H1 (cell line): ENCODE results near the gene EXOSC10. TPM values are rescaled to one million over a fixed set of nuclear protein-coding genes. Genes with fewer than 3 reads are reported as not detected.
"Not testable (repeated sequence)": the region's sequence is repeated elsewhere in the genome, so short reads cannot be mapped to it uniquely, and the experiment has no call there.

Source experiments
- CTCF ChIA-PET: fragments of 300-600 bp; sonication (Branson Sonifier 250); formaldehyde crosslinking; loops from one replicate; lab custom pipeline; 2021; ENCODE audit not compliant: partially characterized antibody; lab: Charles Lee
- POLR2A ChIA-PET: fragments of 300-600 bp; sonication (Branson Sonifier 250); formaldehyde crosslinking; loops from one replicate; lab custom pipeline; 2021; ENCODE audit warnings: inconsistent platforms; ENCODE audit not compliant: partially characterized antibody; lab: Charles Lee
- DNase-seq, 2 experiments: peaks; one replicate each; pipeline versions ENCODE4 v3.0.0 to v3.0.0-alpha.2; 2010 to 2022; ENCODE audit warnings: low spot score in 2 of 2, low read depth in 1 of 2, mixed read lengths in 1 of 2
- FAIRE-seq: peaks from 2 replicates; lab custom pipeline; 2011; peaks lifted over from hg19 to GRCh38; lab: Jason Lieb, UNC
- H2AFZ ChIP-seq: 2 replicates; pipeline ENCODE4 v1.8.1; 2012; ENCODE audit warnings: low read length, inconsistent platforms
- H2AK5ac ChIP-seq: 2 replicates; pipeline ENCODE4 v1.6.1; 2013; ENCODE audit warnings: low read depth, low read length
- H2BK120ac ChIP-seq: replicated peaks from 2 replicates; pipeline ENCODE3; 2013; ENCODE audit warnings: low read depth, low read length, inconsistent platforms
- H2BK12ac ChIP-seq: 2 replicates; pipeline ENCODE4 v1.6.1; 2013; ENCODE audit warnings: low read depth, low read length
- H2BK15ac ChIP-seq: 2 replicates; pipeline ENCODE4 v1.6.1; 2013; ENCODE audit warnings: low read length
- H2BK20ac ChIP-seq: 2 replicates; pipeline ENCODE4 v1.6.1; 2013; ENCODE audit warnings: low read length
- H2BK5ac ChIP-seq: 2 replicates; pipeline ENCODE4 v1.6.1; 2013; ENCODE audit warnings: low read depth, low read length
- H3K14ac ChIP-seq: 2 replicates; pipeline ENCODE4 v1.6.1; 2013; ENCODE audit warnings: inconsistent platforms; ENCODE audit not compliant: insufficient read length
- H3K18ac ChIP-seq: 2 replicates; pipeline ENCODE4 v1.6.1; 2013; ENCODE audit warnings: low read length; ENCODE audit errors: extremely low read depth
- H3K23ac ChIP-seq: 2 replicates; pipeline ENCODE4 v1.6.1; 2013; ENCODE audit warnings: inconsistent platforms; ENCODE audit not compliant: insufficient read length
- H3K23me2 ChIP-seq: 2 replicates; pipeline ENCODE4 v1.6.1; 2013; ENCODE audit warnings: low read depth, low read length
- H3K27ac ChIP-seq: 2 replicates; pipeline ENCODE4 v1.6.1; 2011; ENCODE audit warnings: low read depth, low read length, inconsistent platforms
- H3K27me3 ChIP-seq, 4 experiments: replicated peaks in 1 of 4; 1 replicate in 1 of 4; 2 replicates in 3 of 4; pipeline versions ENCODE4 v1.6.1 to v1.8.1; 2011 to 2013; ENCODE audit warnings: low read length in 3 of 4, mild to moderate bottlenecking in 3 of 4, inconsistent platforms in 2 of 4, mixed read lengths in 2 of 4, moderate library complexity in 1 of 4; ENCODE audit not compliant: control insufficient read depth in 3 of 4, insufficient read depth in 3 of 4; ENCODE audit errors: extremely low read depth in 1 of 4
- H3K36me3 ChIP-seq, 4 experiments: 2 replicates each; pipeline versions ENCODE4 v1.6.1 to v1.8.1; 2011 to 2013; ENCODE audit warnings: mild to moderate bottlenecking in 4 of 4, low read length in 3 of 4, moderate library complexity in 2 of 4, control low read depth in 1 of 4, inconsistent platforms in 1 of 4; ENCODE audit not compliant: insufficient read depth in 4 of 4, control insufficient read depth in 2 of 4
- H3K4ac ChIP-seq: replicated peaks from 2 replicates; pipeline ENCODE3; 2013; ENCODE audit warnings: low read length, low read depth, mixed read lengths, inconsistent platforms; ENCODE audit not compliant: insufficient read length
- H3K4me1 ChIP-seq, 4 experiments: replicated peaks in 1 of 4; 1 replicate in 1 of 4; 2 replicates in 3 of 4; pipeline versions ENCODE4 v1.6.1 to v1.8.1; 2011 to 2013; ENCODE audit warnings: low read length in 3 of 4, inconsistent platforms in 2 of 4, mixed read lengths in 1 of 4; ENCODE audit not compliant: insufficient read depth in 4 of 4, control insufficient read depth in 3 of 4
- H3K4me2 ChIP-seq, 2 experiments: 2 replicates each; pipeline versions ENCODE4 v1.6.1 to v1.8.1; 2011 to 2013; ENCODE audit warnings: low read depth in 2 of 2, low read length in 2 of 2, control low read depth in 1 of 2, inconsistent platforms in 1 of 2, mild to moderate bottlenecking in 1 of 2; ENCODE audit not compliant: insufficient read depth in 1 of 2
- H3K4me3 ChIP-seq, 4 experiments: fragments of 200-600, 300-600 bp in 1 of 4; sonication (generic), shearing (Covaris generic), sonication (Bioruptor Twin) in 1 of 4; 2 replicates each; pipeline versions ENCODE4 v1.5.1 to v1.8.1; 2011 to 2016; ENCODE audit warnings: low read length in 4 of 4, low read depth in 3 of 4, control low read depth in 2 of 4, inconsistent platforms in 2 of 4, mild to moderate bottlenecking in 2 of 4, mixed read lengths in 1 of 4, moderate library complexity in 1 of 4; ENCODE audit not compliant: insufficient read depth in 2 of 4; ENCODE audit errors: extremely low read depth in 1 of 4
- H3K56ac ChIP-seq: replicated peaks from 2 replicates; pipeline ENCODE3; 2013; ENCODE audit warnings: low read depth, mild to moderate bottlenecking, mixed read lengths, low read length, inconsistent platforms; ENCODE audit not compliant: insufficient read length
- H3K79me1 ChIP-seq: 2 replicates; pipeline ENCODE4 v1.6.1; 2013; ENCODE audit warnings: low read depth, low read length, control low read depth
- H3K79me2 ChIP-seq, 2 experiments: 2 replicates each; pipeline versions ENCODE4 v1.6.1 to v1.8.1; 2012 to 2013; ENCODE audit warnings: low read length in 2 of 2, mild to moderate bottlenecking in 2 of 2, inconsistent platforms in 1 of 2; ENCODE audit not compliant: insufficient read depth in 2 of 2, control insufficient read depth in 1 of 2
- H3K9ac ChIP-seq, 4 experiments: replicated peaks in 1 of 4; 1 replicate in 1 of 4; 2 replicates in 3 of 4; pipeline versions ENCODE4 v1.6.1 to v1.8.1; 2011 to 2013; ENCODE audit warnings: low read depth in 3 of 4, low read length in 3 of 4, control low read depth in 2 of 4, mild to moderate bottlenecking in 2 of 4, moderate library complexity in 2 of 4, inconsistent platforms in 1 of 4; ENCODE audit errors: extremely low read depth in 1 of 4
- H3K9me3 ChIP-seq, 2 experiments: 2 replicates each; pipeline versions ENCODE4 v1.6.1 to v1.8.1; 2012 to 2013; ENCODE audit warnings: mild to moderate bottlenecking in 2 of 2, moderate library complexity in 2 of 2, control low read depth in 1 of 2, inconsistent platforms in 1 of 2, low read depth in 1 of 2, low read length in 1 of 2, mixed read lengths in 1 of 2; ENCODE audit not compliant: insufficient read depth in 2 of 2
- H4K20me1 ChIP-seq, 2 experiments: replicated peaks in 1 of 2; 2 replicates each; pipeline versions ENCODE3 to v1.8.1; 2011 to 2013; ENCODE audit warnings: inconsistent platforms in 2 of 2, low read length in 2 of 2, mild to moderate bottlenecking in 1 of 2; ENCODE audit not compliant: insufficient read depth in 2 of 2, control insufficient read depth in 1 of 2
- H4K5ac ChIP-seq: 2 replicates; pipeline ENCODE4 v1.6.1; 2013; ENCODE audit warnings: low read length, low read depth, mixed read lengths, inconsistent platforms; ENCODE audit not compliant: insufficient read length
- H4K8ac ChIP-seq: 2 replicates; pipeline ENCODE4 v1.8.0; 2013; ENCODE audit warnings: mild to moderate bottlenecking, moderate library complexity, low read length, inconsistent platforms; ENCODE audit not compliant: insufficient read depth; ENCODE audit errors: extremely low read depth
- H4K91ac ChIP-seq: replicated peaks from 2 replicates; pipeline ENCODE3; 2013; ENCODE audit warnings: low read length, mixed read lengths, inconsistent platforms; ENCODE audit not compliant: insufficient read length
- MAX ChIP-seq: IDR thresholded peaks from 2 replicates; pipeline ENCODE4 v1.6.1; 2012; ENCODE audit warnings: inconsistent platforms
- TAF7 ChIP-seq: optimal IDR thresholded peaks from 2 replicates; pipeline ENCODE3; 2011; ENCODE audit warnings: low read depth, mild to moderate bottlenecking, inconsistent platforms, low read length, moderate library complexity, borderline replicate concordance
- TBP ChIP-seq: IDR thresholded peaks from 2 replicates; pipeline ENCODE4 v1.6.1; 2011; ENCODE audit warnings: low read depth, low read length, improper control_type of control experiment
- WGBS, 2 experiments: shearing (Covaris generic) in 1 of 2; methylation state at CpG; one replicate each; pipeline versions ENCODE4 v1.1.6 to v1.1.7; 2013 to 2015; ENCODE audit warnings: low lambda C conversion rate in 2 of 2, mixed read lengths in 2 of 2, inconsistent platforms in 1 of 2, low coverage in 1 of 2, missing lambda C conversion rate in 1 of 2; ENCODE audit not compliant: insufficient replicate concordance in 2 of 2, insufficient coverage in 1 of 2, insufficient read length in 1 of 2; ENCODE audit errors: extremely low coverage in 1 of 2, missing lambda C conversion rate in 1 of 2; 5-methylcytosine and 5-hydroxymethylcytosine counted together
- polyA plus RNA-seq, 7 experiments: library from polyadenylated mRNA; depleted of rRNA in 3 of 7; stranded (reverse) in 5 of 7; unstranded in 2 of 7; fragments of >200 nt in 5 of 7; fragments of 200-250 nt in 2 of 7; gene quantifications; 1 replicate in 5 of 7; 2 replicates in 1 of 7; 4 replicates in 1 of 7; pipeline versions ENCODE4 v1.2.1 to v1.2.3, GENCODE V29; 2011 to 2013; ENCODE audit warnings: missing spikeins in 2 of 7, mixed read lengths in 2 of 7
- total RNA-seq: library from RNA; stranded (reverse); fragmentation: NEBNext Ultra II Directional; extraction: Animal tissue kit (Norgen Biotek cat#: 25700); gene quantifications from 2 replicates; pipeline ENCODE4 v1.2.1, GENCODE V29; 2021
- TF ChIP-seq, protein P1 (sequence below): IDR thresholded peaks from 2 replicates; pipeline ENCODE4 v1.6.1; 2012; ENCODE audit warnings: low read length, inconsistent platforms

Gene EXOSC10
- total and polyA plus RNA-seq, 2 of the 8 experiments (the other 6 are each of a cell fraction or from before 2014, with no cell fraction given), result 57.9 to 86.1 TPM

- TF ChIP-seq, protein P1, sequence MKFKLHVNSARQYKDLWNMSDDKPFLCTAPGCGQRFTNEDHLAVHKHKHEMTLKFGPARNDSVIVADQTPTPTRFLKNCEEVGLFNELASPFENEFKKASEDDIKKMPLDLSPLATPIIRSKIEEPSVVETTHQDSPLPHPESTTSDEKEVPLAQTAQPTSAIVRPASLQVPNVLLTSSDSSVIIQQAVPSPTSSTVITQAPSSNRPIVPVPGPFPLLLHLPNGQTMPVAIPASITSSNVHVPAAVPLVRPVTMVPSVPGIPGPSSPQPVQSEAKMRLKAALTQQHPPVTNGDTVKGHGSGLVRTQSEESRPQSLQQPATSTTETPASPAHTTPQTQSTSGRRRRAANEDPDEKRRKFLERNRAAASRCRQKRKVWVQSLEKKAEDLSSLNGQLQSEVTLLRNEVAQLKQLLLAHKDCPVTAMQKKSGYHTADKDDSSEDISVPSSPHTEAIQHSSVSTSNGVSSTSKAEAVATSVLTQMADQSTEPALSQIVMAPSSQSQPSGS, result no peak
- TF ChIP-seq TBP, result no peak
- TF ChIP-seq MAX, result no peak
- TF ChIP-seq TAF7, result no peak
These were observed 58.6 kb downstream of the EXOSC10 start (continued) for GRCh38 chr1:11041048-11041447.

- H2BK5ac ChIP-seq, H2BK12ac ChIP-seq, H3K9ac ChIP-seq, H3K9me3 ChIP-seq, H4K91ac ChIP-seq, H2AFZ ChIP-seq, H3K79me1 ChIP-seq, H4K8ac ChIP-seq, H3K4ac ChIP-seq, H4K5ac ChIP-seq, H2BK15ac ChIP-seq, H2BK120ac ChIP-seq, H3K4me2 ChIP-seq, H3K4me3 ChIP-seq, H3K14ac ChIP-seq, FAIRE-seq, H3K23ac ChIP-seq, DNase-seq, H3K79me2 ChIP-seq, H2BK20ac ChIP-seq, H3K4me1 ChIP-seq, H2AK5ac ChIP-seq, H3K27ac ChIP-seq, H3K27me3 ChIP-seq, H3K36me3 ChIP-seq, H3K56ac ChIP-seq, H3K18ac ChIP-seq: not testable (repeated sequence)
- CTCF ChIA-PET, result interaction anchor here (5.8 to 7.4 kb wide), 2 partner anchors 12 to 23 kb away, joined by 115 to 168 read pairs; partner anchors contain the start of genes MASP2 and SRM
- H4K20me1 ChIP-seq, result peaks cover 0 to 13% of the 10 kb centered on the region in 2 experiments
- WGBS, 2 experiments, result 90% methylated on average over 2 of the region's 7 CpGs; no CpG with 5 or more reads in 1 of the 2 experiments
- peaks cover 32% of the 10 kb centered on the region; the same call in 1 of the 2 replicates for H3K23me2 ChIP-seq
- POLR2A ChIA-PET, result interaction anchor here (0.9 to 3.9 kb wide), 2 partner anchors 12 kb away, joined by 3 to 31 read pairs; no protein-coding TSS in a partner anchor
These were observed 59.6 kb downstream of the EXOSC10 start for GRCh38 chr1:11040105-11040429.
